Measurements from ENCODE around the gene SPACA7.

The SPACA7 gene

DNA sequence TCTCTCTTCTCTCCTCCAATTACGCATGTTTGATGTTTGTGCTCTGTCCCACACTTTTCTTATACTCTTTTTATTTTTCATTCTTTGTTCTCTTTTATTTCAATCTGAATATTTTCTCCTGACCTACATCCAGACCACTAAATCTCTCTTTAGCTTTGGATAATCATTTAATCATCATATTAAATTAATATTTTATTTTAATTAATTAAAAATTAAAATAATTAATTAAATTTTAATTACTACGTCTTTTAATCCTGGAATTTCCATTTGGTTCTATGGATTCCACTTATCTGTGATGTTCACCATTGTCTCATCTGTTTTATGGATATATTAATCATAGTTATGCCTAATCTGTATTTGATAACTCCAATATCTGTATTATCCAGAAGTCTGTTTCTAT, 62.4 kb downstream of the SPACA7 start:
- no peaks in the 10 kb centered on the region for H3K36me3 Mint-ChIP-seq (ENCODE audit: low read depth)
- no peaks in the 10 kb centered on the region for H3K4me1 Mint-ChIP-seq
- H3K4me3 Mint-ChIP-seq = no peak overlapping the region
- TF ChIP-seq, protein P1, sequence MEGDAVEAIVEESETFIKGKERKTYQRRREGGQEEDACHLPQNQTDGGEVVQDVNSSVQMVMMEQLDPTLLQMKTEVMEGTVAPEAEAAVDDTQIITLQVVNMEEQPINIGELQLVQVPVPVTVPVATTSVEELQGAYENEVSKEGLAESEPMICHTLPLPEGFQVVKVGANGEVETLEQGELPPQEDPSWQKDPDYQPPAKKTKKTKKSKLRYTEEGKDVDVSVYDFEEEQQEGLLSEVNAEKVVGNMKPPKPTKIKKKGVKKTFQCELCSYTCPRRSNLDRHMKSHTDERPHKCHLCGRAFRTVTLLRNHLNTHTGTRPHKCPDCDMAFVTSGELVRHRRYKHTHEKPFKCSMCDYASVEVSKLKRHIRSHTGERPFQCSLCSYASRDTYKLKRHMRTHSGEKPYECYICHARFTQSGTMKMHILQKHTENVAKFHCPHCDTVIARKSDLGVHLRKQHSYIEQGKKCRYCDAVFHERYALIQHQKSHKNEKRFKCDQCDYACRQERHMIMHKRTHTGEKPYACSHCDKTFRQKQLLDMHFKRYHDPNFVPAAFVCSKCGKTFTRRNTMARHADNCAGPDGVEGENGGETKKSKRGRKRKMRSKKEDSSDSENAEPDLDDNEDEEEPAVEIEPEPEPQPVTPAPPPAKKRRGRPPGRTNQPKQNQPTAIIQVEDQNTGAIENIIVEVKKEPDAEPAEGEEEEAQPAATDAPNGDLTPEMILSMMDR (IDR thresholded peaks at IDR 0.05; ENCODE audit: unreplicated experiment in 3 of 3) = no peak
- H3K9me3 Mint-ChIP-seq = peaks cover 11% of the 10 kb centered on the region
- H3K27me3 Mint-ChIP-seq (ENCODE audit: low read depth) = peaks cover 59% of the 10 kb centered on the region
- no peak overlapping the region for H3K27ac Mint-ChIP-seq

DNA sequence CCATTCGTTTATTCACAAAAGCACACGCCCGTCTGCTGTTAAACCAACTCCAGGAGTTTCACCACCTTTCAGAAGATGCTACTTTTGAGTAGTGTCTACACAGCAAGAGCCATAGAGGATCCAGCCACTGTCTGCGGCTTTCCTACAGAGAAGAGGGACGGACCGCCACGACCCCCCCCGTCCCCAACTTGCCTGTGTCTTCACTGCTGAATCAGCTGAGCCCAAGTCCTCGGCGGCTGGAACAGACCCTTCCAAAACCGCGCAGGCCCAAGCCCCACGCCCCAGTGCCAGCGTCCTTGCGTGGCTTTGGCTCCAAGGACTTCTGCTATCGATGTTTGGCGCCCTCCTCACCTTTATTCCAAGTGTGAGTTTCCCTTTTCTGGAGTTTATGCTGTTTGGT, 65.1 kb downstream of the SPACA7 start:
- Mint-ChIP-seq H3K9me3 (peaks cover 11% of the 10 kb centered on the region), H3K36me3 (ENCODE audit: low read depth) (no peaks in the 10 kb centered on the region), H3K4me1 (no peaks in the 10 kb centered on the region), H3K27me3 (ENCODE audit: low read depth) (peaks cover 70% of the 10 kb centered on the region), H3K4me3 (no peak overlapping the region), H3K27ac (no peak overlapping the region)
- TF ChIP-seq, protein P1 (IDR thresholded peaks at IDR 0.05; ENCODE audit: unreplicated experiment in 3 of 3) = no peak

DNA sequence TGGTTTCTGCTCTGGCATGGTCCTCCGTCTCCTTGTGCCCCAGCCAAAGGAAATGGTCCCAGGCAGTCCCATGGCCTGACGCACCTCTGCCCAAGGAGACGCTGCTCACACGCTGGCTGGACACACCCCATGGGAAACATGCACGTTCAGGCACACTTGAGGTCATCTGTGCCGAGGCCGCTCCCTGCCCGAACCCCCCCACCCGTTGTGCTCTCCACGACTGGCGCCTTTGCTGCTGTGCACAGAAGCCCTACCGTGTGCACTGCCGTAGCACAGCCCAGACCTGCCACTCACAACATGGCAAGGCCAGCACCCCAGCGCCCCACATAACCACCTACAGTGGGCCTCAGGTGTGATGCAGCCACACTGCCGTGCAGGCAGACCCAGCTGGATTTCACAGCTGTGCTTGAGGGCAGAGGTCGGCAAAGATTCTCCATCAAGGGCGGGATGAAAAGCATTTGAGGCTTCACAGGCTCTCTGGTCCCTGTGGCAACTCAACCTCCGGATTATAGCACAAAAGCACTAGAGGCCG, 65.7 kb downstream of the SPACA7 start:
- no peaks in the 10 kb centered on the region for H3K4me1 Mint-ChIP-seq
- no peak overlapping the region for H3K4me3 Mint-ChIP-seq
- no peaks in the 10 kb centered on the region for H3K36me3 Mint-ChIP-seq (ENCODE audit: low read depth)
- TF ChIP-seq, protein P1 (IDR thresholded peaks at IDR 0.05; ENCODE audit: unreplicated experiment in 3 of 3) = no peak
- H3K9me3 Mint-ChIP-seq = peaks cover 11% of the 10 kb centered on the region
- peaks cover 67% of the 10 kb centered on the region for H3K27me3 Mint-ChIP-seq (ENCODE audit: low read depth)
- no peak overlapping the region for H3K27ac Mint-ChIP-seq

DNA sequence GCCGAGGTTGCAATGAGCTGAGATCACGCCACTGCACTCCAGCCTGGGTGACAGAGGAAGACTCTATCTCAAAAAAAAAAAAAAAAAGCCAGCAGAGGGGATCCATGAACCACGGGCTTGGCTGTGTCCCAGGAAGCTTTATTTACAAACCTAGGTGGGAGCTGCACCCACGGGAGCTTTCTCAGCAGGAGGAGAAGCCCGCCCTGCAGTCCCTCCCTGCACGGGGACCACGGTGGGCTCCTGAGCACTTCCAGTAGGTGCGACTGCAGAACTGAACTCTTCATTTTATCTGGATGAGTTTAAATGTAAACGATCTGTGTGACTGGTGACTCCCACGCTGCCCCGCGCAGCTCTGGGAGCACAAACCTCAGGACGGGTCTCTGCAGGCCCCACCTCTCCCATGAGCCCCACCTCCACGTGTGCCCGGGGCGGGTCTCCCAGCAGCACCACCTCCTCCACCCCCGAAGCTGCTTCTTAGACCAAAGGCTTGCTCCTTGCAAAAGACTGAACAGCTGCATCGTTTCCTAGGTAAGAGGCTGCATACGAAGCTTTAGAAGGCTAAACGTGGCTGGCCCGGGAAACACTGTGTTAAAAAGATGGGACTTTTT, 66.4 kb downstream of the SPACA7 start:
- H3K27me3 Mint-ChIP-seq (ENCODE audit: low read depth) = peaks cover 69% of the 10 kb centered on the region
- TF ChIP-seq, protein P1 (IDR thresholded peaks at IDR 0.05; ENCODE audit: unreplicated experiment in 3 of 3) = no peak
- peaks cover 11% of the 10 kb centered on the region for H3K9me3 Mint-ChIP-seq
- no peaks in the 10 kb centered on the region for H3K4me1 Mint-ChIP-seq
- no peaks in the 10 kb centered on the region for H3K36me3 Mint-ChIP-seq (ENCODE audit: low read depth)
- no peak overlapping the region for H3K4me3 Mint-ChIP-seq
- no peak overlapping the region for H3K27ac Mint-ChIP-seq

DNA sequence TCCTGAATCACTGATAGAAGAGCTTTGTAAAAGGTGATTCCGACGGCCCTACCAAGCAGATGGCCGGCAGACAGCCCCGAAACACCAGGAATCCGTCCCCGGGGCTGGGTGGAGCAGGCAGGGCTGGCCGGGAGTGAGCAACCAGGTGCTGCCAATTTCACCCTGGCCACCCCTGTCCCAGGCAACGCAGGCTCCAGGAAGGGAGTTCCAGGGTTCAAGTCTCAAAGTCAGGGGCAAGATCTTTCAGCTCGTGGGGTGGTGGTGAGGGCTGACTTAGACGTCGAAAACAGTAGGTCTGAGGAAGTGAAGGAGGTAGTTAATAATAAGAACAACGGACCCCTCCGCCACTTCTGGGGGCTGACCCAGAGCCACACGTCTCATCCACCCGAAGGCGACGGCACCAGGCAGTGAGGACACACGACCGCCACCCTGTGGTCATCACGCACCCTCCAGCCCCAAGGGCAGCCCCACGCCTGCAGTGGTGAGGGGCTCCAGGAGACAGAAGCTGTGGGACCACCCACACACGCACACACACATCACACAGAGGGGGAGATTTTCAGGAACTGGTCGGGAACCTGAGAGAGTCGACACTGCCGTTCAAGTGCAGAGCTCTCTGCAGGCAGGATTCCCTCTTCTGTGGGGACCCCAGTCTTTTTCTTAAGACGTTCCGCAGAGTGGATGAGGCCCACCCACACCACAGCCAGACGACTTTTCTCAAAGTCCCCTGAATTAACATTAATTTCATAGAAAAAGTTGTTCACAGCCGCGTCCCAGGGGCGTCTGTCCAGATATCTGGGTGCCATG, 67.2 kb downstream of the SPACA7 start:
- Mint-ChIP-seq H3K27me3 (ENCODE audit: low read depth) (peaks cover 67% of the 10 kb centered on the region), H3K4me3 (no peak overlapping the region), H3K27ac (no peak overlapping the region), H3K4me1 (no peaks in the 10 kb centered on the region), H3K9me3 (peaks cover 5% of the 10 kb centered on the region), H3K36me3 (ENCODE audit: low read depth) (no peaks in the 10 kb centered on the region)
- TF ChIP-seq, protein P1 (IDR thresholded peaks at IDR 0.05; ENCODE audit: unreplicated experiment in 3 of 3) = no peak

Data from nephron (organoid).